Heart left ventricle (tissue), 16 donors: ENCODE measurements around the gene TMEM156. TPM values are rescaled to one million over a fixed set of nuclear protein-coding genes. Genes with fewer than 3 reads are reported as not detected.
"Not testable (repeated sequence)": the region's sequence is repeated elsewhere in the genome, so short reads cannot be mapped to it uniquely, and the experiment has no call there.

Experiments used
- ATAC-seq, 4 donors: fragments of 200-7000 bp; cut with Tn5 transposase; one replicate each; pipeline ENCODE4 v1.9.1; 2020 to 2022; ENCODE audit warnings: moderate library complexity in 4 of 4, mild to moderate bottlenecking in 3 of 4, moderate number of reproducible peaks in 1 of 4
- DNase-seq, 5 donors: peaks; one replicate each; pipeline ENCODE4 v3.0.0-alpha.2; 2020
- H3K27ac ChIP-seq, 12 donors: fragments of 200-600 bp; sonication (generic) in 4 of 12; one replicate each; pipeline versions ENCODE4 v1.5.0 to v1.8.0; 2016 to 2022; ENCODE audit warnings: mild to moderate bottlenecking in 2 of 12
- H3K27me3 ChIP-seq, 9 donors: fragments of 200-600 bp; sonication (generic) in 2 of 9; one replicate each; pipeline versions ENCODE4 v1.5.1 to v1.8.0; 2016 to 2022; ENCODE audit warnings: mild to moderate bottlenecking in 3 of 9
- H3K36me3 ChIP-seq, 9 donors: fragments of 200-600 bp; sonication (generic) in 2 of 9; one replicate each; pipeline versions ENCODE4 v1.5.0 to v1.8.0; 2018 to 2022; ENCODE audit warnings: mild to moderate bottlenecking in 2 of 9
- H3K4me1 ChIP-seq, 12 donors: fragments of 200-600 bp; sonication (generic) in 4 of 12; one replicate each; pipeline versions ENCODE4 v1.5.0 to v1.8.0; 2016 to 2022; ENCODE audit warnings: mild to moderate bottlenecking in 3 of 12
- H3K4me3 ChIP-seq, 12 donors: fragments of 200-600 bp; sonication (generic) in 4 of 12; one replicate each; pipeline versions ENCODE4 v1.5.0 to v1.8.0; 2017 to 2022; ENCODE audit warnings: mild to moderate bottlenecking in 9 of 12, moderate library complexity in 4 of 12
- H3K9me3 ChIP-seq, 12 donors: fragments of 200-600 bp; sonication (generic) in 4 of 12; one replicate each; pipeline versions ENCODE4 v1.5.0 to v1.8.0; 2016 to 2022; ENCODE audit warnings: mild to moderate bottlenecking in 1 of 12
- POLR2A ChIP-seq, 2 donors: fragments of 450-650 bp; IDR thresholded peaks; one replicate each; pipeline ENCODE4 v1.6.1; 2017; ENCODE audit warnings: antibody characterized with exemption in 2 of 2, mild to moderate bottlenecking in 2 of 2, moderate library complexity in 2 of 2
- WGBS, 4 donors: extraction: QIAGEN DNeasy Blood & Tissue Kit in 2 of 4; methylation state at CpG; one replicate each; pipeline versions ENCODE4 v1.1.5 to v1.1.7; 2013 to 2018; 5-methylcytosine and 5-hydroxymethylcytosine counted together
- intact Hi-C, 10 donors: fragments of 100-400 bp; cut with DNase I; formaldehyde crosslinking; loops; one replicate each; pipeline versions ENCODE4 v1.11.1 to v1.14.2; 2022
- polyA plus RNA-seq, 2 donors: library from polyadenylated mRNA; stranded (reverse); fragments of 200-250 nt; gene quantifications; one replicate each; pipeline ENCODE4 v1.2.3, GENCODE V29; 2013
- total RNA-seq, 9 donors: library from RNA; depleted of rRNA in 2 of 9; stranded (reverse); fragments of >200 nt in 2 of 9; fragmentation: NEBNext Ultra II Directional in 3 of 9; extraction: Animal tissue kit (Norgen Biotek cat#: 25700) in 3 of 9; gene quantifications; one replicate each; pipeline versions ENCODE4 v1.1.0 to v1.2.4, GENCODE V29; 2016 to 2023
- TF ChIP-seq, protein P1 (sequence below), 12 donors: fragments of 200-600 bp; sonication (generic) in 4 of 12; IDR thresholded peaks; one replicate each; pipeline versions ENCODE4 v1.5.0 to v1.8.0; 2018 to 2022; ENCODE audit warnings: antibody characterized with exemption in 12 of 12, mild to moderate bottlenecking in 5 of 12
- donor health status: ischemic (EF 13 %, LVEDD 7.1; RV severe dilation, severe dysfunction).
- donor health status: healthy with polysubstance abuse.
- donor health status: DM: no; HTN: yes; CAD: no.
- donor health status: DM: no; HTN: no; CAD: no.
- donor health status: ischemic (EF 25% LVEDD 6.9; RV normal size, moderate dysfunction).
- donor health status: ischemic (EF 25% LVEDD 5.7; RV mildly dilated, moderate dysfunction).
- donor health status: healthy.
- donor health status: DM: yes; HTN: yes; CAD: no.
- donor health status: ischemic (EF 35%, LVEDD 5.7; RV mildly dilated, moderate dysfunction).
- donor health status: nonischemic (EF 11% LVEDD 7.7; RV severe dilation, severe dysfunction).
- donor health status: DM: yes; HTN: yes; CAD: no.
- donor health status: PGD.
- donor health status: ischemic (EF 29% LVEDD 5.4; RV normal size, mild dysfunction).
- donor health status: nonischemic (EF 23%, LVEDD 6.1; RV moderate dilation, normal function).

Gene TMEM156
- total and polyA plus RNA-seq, 11 donors: 0.06 to 2.3 (median 0.14) TPM; not detected in 8

DNA sequence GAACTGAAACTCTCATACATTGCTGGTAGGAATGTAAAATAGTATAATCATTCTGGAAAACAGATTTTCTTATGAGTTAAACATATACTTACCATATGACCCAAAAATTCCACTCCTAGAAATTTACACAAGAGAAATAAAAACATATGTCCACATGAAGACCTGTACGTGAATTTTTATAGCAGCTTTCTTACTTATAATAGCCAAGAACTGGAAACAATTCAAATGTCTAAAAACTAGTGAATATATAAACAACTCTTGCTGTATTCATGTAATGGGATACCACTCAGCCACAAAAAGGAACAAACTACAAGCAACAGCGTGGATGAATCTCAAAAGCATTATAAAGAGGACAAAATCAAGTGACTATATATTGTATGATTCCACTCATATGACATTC is 27.5 kb downstream of the TMEM156 start:
- Histone ChIP-seq H3K4me1 (no peaks in the 10 kb centered on the region), H3K36me3 (no peaks in the 10 kb centered on the region), H3K27me3 (no peaks in the 10 kb centered on the region), H3K9me3 (peaks cover 0 to 8% (median 0%) of the 10 kb centered on the region in 12 donors), H3K27ac (no peak overlapping the region), H3K4me3 (no peak overlapping the region)
- intact Hi-C loops: no loop called here
- no peak for DNase-seq
- TF ChIP-seq POLR2A (IDR thresholded peaks at IDR 0.05): no peak
- TF ChIP-seq, protein P1, sequence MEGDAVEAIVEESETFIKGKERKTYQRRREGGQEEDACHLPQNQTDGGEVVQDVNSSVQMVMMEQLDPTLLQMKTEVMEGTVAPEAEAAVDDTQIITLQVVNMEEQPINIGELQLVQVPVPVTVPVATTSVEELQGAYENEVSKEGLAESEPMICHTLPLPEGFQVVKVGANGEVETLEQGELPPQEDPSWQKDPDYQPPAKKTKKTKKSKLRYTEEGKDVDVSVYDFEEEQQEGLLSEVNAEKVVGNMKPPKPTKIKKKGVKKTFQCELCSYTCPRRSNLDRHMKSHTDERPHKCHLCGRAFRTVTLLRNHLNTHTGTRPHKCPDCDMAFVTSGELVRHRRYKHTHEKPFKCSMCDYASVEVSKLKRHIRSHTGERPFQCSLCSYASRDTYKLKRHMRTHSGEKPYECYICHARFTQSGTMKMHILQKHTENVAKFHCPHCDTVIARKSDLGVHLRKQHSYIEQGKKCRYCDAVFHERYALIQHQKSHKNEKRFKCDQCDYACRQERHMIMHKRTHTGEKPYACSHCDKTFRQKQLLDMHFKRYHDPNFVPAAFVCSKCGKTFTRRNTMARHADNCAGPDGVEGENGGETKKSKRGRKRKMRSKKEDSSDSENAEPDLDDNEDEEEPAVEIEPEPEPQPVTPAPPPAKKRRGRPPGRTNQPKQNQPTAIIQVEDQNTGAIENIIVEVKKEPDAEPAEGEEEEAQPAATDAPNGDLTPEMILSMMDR (IDR thresholded peaks at IDR 0.05): no peak
- 73 to 76% (median 75%) methylated on average over 2 of the region's 2 CpGs for WGBS, 4 donors
- ATAC-seq: no peak

DNA sequence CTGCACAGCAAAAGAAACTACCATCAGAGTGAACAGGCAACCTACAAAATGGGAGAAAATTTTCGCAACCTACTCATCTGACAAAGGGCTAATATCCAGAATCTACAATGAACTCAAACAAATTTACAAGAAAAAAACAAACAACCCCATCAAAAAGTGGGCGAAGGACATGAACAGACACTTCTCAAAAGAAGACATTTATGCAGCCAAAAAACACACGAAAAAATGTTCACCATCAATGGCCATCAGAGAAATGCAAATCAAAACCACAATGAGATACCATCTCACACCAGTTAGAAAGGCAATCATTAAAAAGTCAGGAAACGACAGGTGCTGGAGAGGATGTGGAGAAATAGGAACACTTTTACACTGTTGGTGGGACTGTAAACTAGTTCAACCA is 30.2 kb downstream of the TMEM156 start:
- H3K4me1 ChIP-seq, ATAC-seq, H3K27ac ChIP-seq, H3K27me3 ChIP-seq, H3K36me3 ChIP-seq, H3K4me3 ChIP-seq, DNase-seq, intact Hi-C loops: not testable (repeated sequence)
- peaks cover 0 to 16% (median 3%) of the 10 kb centered on the region in 12 donors for H3K9me3 ChIP-seq
- 75 to 93% (median 85%) methylated on average over 3 of the region's 4 CpGs for WGBS, 4 donors

DNA sequence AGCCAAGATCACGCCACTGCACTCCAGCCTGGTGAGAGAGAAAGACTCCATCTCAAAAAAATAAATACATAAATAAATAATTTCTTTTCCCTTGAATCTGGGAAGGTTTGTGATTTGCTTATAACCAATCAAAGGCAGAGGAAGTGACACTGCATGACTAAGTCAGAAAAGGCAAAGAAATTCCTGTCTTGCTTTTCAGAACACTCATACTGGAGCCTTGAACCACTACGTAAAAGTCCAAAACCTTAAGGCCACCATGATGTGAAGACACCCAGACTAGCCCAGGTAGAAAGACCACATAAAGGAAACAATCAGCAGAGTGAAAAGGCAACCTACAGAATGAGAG is 36.6 kb downstream of the TMEM156 start:
- TF ChIP-seq, protein P1 (IDR thresholded peaks at IDR 0.05): no peak
- TF ChIP-seq POLR2A (IDR thresholded peaks at IDR 0.05): no peak
- WGBS, 4 donors: 89 to 95% (median 94%) methylated on average over 2 of the region's 2 CpGs
- no peak overlapping the region for H3K27ac ChIP-seq
- ATAC-seq: peak in 1 of 4 donors; percentile 28
- peaks cover 0 to 16% (median 3%) of the 10 kb centered on the region in 12 donors for H3K9me3 ChIP-seq
- no peaks in the 10 kb centered on the region for H3K27me3 ChIP-seq
- intact Hi-C loops: no loop called here
- no peaks in the 10 kb centered on the region for H3K4me1 ChIP-seq
- DNase-seq: no peak
- H3K36me3 ChIP-seq: no peaks in the 10 kb centered on the region
- H3K4me3 ChIP-seq: no peak overlapping the region

DNA sequence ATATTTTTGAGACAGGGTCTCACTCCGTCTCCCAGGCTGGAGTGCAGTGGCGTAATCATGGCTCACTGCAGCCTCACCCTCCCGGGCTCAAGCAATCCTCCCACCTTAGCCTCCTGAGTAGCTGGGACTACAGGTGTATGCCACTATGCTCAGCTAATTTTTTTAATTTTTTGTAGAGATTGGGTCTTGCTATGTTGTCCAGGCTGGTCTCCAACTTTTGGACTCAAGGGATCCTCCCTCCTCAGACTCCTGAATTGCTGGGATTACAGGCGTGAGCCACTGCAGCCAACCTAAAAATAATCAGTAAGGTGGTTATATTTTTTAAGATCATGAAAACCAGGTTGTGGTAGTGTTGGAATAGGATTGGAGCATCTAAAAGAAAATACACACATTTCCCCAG is 38.1 kb downstream of the TMEM156 start:
- peaks cover 0 to 2% (median 0%) of the 10 kb centered on the region in 12 donors for H3K9me3 ChIP-seq
- TF ChIP-seq, protein P1 (IDR thresholded peaks at IDR 0.05): no peak
- TF ChIP-seq POLR2A (IDR thresholded peaks at IDR 0.05): no peak
- no peak overlapping the region for H3K4me3 ChIP-seq
- H3K36me3 ChIP-seq: no peaks in the 10 kb centered on the region
- H3K27ac ChIP-seq: no peak overlapping the region
- H3K27me3 ChIP-seq: no peaks in the 10 kb centered on the region
- intact Hi-C loops: no loop called here
- ATAC-seq (no peak), DNase-seq (no peak)
- H3K4me1 ChIP-seq: no peaks in the 10 kb centered on the region
- 93 to 97% (median 95%) methylated on average over 4 of the region's 4 CpGs for WGBS, 4 donors

DNA sequence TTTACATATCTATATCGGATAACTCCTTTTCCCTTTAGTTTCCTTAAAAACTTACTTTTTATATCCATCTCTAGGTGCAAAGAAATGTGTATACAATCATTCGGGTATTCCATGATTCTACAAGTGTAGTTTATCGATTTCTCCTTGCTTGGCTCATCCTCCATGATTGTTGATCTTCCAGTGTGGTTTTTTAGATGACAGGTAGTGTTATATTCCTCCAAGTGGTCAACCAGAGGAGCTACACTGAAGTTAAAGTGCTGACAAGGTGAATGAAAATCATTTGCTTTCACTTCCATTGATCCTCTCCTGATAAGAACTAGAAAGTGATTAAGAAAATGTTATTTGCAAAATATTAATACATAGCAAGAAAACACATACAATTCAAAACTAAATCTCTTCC is 38.5 kb downstream of the TMEM156 start:
- Histone ChIP-seq H3K9me3 (no peaks in the 10 kb centered on the region), H3K4me3 (no peak overlapping the region), H3K4me1 (no peaks in the 10 kb centered on the region), H3K27ac (no peak overlapping the region), H3K27me3 (no peaks in the 10 kb centered on the region), H3K36me3 (no peaks in the 10 kb centered on the region)
- intact Hi-C loops: no loop called here
- ATAC-seq (no peak), DNase-seq (no peak)
- WGBS, 4 donors: 93 to 95% (median 94%) methylated on average over 3 of the region's 3 CpGs
- TF ChIP-seq, protein P1 (IDR thresholded peaks at IDR 0.05): no peak
- TF ChIP-seq POLR2A (IDR thresholded peaks at IDR 0.05): no peak
